Panc1 (cell line): ENCODE measurements around the gene IFT122.

Experiments used
- POLR2AphosphoS5 ChIP-seq: IDR thresholded peaks from 2 replicates; pipeline ENCODE4 v1.6.1; 2012; ENCODE audit warnings: mild to moderate bottlenecking, low read depth, low read length, moderate library complexity
- REST ChIP-seq, 2 experiments: IDR thresholded peaks; 2 replicates each; pipeline ENCODE4 v1.6.1; 2011 to 2012; ENCODE audit warnings: low read depth in 2 of 2, control low read depth in 1 of 2, low read length in 1 of 2, mild to moderate bottlenecking in 1 of 2, moderate library complexity in 1 of 2; ENCODE audit not compliant: insufficient read depth in 1 of 2
- TF ChIP-seq, protein P1 (sequence below): fragments of 450-650 bp; IDR thresholded peaks from 2 replicates; pipeline ENCODE4 v1.5.1; 2017; ENCODE audit warnings: mild to moderate bottlenecking

DNA sequence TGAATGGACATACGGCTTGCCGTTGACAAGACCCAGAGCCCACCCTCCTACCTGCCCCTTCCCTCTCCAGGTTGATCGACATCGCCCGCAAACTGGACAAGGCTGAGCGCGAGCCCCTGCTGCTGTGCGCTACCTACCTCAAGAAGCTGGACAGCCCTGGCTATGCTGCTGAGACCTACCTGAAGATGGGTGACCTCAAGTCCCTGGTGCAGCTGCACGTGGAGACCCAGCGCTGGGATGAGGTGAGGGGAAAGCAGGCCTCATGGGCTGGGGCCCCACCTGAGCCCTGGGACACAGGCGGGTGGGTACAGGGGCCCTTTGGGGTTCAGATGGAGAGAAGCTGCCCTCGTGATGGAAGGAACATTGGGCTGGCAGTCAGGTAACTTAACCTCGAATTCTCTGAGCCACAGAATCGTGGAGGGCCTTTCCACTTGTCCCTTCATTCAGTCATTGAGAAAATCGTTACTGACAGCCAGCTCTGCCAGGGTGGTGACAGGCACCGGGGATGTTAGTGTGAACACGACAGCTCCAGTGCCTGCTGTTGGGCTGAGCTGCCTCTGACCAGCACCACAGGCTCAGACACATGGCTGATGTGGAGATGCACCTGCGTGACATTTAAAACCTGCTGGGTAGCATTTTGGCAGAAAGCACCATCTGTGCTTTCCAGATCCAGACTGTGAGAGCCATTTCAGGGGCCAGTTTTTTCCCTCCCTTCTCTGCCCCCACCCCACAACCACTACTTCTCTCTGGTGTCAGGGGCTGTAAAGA, 62.8 kb downstream of the IFT122 start:
- TF ChIP-seq, protein P1, sequence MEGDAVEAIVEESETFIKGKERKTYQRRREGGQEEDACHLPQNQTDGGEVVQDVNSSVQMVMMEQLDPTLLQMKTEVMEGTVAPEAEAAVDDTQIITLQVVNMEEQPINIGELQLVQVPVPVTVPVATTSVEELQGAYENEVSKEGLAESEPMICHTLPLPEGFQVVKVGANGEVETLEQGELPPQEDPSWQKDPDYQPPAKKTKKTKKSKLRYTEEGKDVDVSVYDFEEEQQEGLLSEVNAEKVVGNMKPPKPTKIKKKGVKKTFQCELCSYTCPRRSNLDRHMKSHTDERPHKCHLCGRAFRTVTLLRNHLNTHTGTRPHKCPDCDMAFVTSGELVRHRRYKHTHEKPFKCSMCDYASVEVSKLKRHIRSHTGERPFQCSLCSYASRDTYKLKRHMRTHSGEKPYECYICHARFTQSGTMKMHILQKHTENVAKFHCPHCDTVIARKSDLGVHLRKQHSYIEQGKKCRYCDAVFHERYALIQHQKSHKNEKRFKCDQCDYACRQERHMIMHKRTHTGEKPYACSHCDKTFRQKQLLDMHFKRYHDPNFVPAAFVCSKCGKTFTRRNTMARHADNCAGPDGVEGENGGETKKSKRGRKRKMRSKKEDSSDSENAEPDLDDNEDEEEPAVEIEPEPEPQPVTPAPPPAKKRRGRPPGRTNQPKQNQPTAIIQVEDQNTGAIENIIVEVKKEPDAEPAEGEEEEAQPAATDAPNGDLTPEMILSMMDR = no peak
- no peak for TF ChIP-seq POLR2AphosphoS5
- no peak for TF ChIP-seq REST (IDR thresholded peaks at IDR 0.05; ENCODE audit: insufficient read depth in 1 of 2, low read depth in 2 of 2, low read length in 1 of 2)
